ENCODE results near the gene CCT7. TPM values are rescaled to one million over a fixed set of nuclear protein-coding genes. Genes with fewer than 3 reads are reported as not detected.

The CCT7 gene
- total and polyA plus RNA-seq, 2 donors (not counting 3 experiments of a cell fraction or from before 2014, with no cell fraction given): 343 to 362 TPM

DNA sequence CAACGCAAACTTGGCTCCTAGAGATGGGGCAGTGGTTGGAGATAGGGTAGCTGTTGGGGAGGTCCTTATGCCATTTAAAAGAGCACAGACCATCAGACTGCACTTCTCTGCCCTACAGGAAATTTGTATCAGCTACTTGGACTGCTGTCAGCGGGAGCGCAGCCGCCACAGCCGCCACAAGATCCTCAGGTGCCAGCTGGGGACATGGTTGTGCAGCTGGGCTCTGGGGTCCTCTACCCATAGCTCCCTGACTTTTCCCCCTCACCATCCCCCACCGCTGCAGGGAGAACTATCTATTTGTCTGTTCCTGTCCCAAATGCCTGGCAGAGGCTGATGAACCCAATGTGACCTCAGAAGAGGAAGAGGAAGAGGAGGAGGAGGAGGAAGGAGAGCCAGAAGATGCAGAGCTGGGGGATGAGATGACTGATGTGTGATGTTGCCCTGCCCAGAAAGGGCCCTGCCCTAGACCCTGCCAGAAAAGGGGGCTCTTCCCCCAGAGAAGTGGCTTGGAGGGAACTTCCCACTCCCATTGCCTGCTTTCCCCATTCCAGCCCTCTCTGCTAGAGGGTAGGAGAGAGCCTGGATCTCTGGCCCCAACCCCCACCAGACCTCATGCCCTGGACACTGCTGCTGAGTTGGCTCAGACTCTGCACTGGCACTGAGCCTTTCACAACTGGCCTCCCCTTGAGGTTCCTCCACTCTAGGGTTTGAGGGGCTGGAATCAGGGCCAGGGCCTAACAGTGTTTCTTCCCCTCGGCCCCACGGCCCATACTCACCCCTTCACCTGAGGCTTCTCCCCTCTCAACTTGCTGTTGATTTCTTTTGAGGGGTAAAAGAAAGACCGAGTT, 8.4 kb upstream of the CCT7 start:
- ChIA-PET POLR2A (interaction anchor here (0.9 kb wide), 1 partner anchor 9 kb away, joined by 3 read pairs; the partner anchor contains the start of gene CCT7), CTCF (interaction anchor here (2.8 kb wide), 1 partner anchor 13 kb away, joined by 10 read pairs; no protein-coding TSS in a partner anchor)
- Histone ChIP-seq H3K36me3 (ENCODE audit: control insufficient read depth in 2 of 2, extremely low read depth in 1 of 2, insufficient read depth in 2 of 2, low read length in 2 of 2) (peaks cover 0 to 13% of the 10 kb centered on the region in 2 experiments), H4K20me1 (replicated peaks; ENCODE audit: control insufficient read depth, extremely low read depth, insufficient read depth, low read length) (no peaks in the 10 kb centered on the region), H3K4me2 (ENCODE audit: insufficient read depth, low read length) (no peak overlapping the region), H3K4me3 (replicated peaks in 1 of 3; ENCODE audit: insufficient read depth in 1 of 3, low read depth in 1 of 3, low read length in 3 of 3) (no peak overlapping the region), H3K27me3 (ENCODE audit: control insufficient read depth in 2 of 2, insufficient read depth in 2 of 2, low read length in 2 of 2) (no peaks in the 10 kb centered on the region), H3K27ac (ENCODE audit: insufficient read depth, low read depth, low read length) (no peak overlapping the region), H3K79me2 (ENCODE audit: control insufficient read depth, insufficient read depth, low read length) (no peaks in the 10 kb centered on the region), H3K4me1 (ENCODE audit: control insufficient read depth, extremely low read depth, insufficient read depth, low read length) (no peaks in the 10 kb centered on the region), H3K9me1 (replicated peaks; ENCODE audit: control insufficient read depth, extremely low read depth, insufficient read depth, low read length) (no peaks in the 10 kb centered on the region), H3K9ac (replicated peaks; ENCODE audit: extremely low read depth, insufficient read depth, low read length) (no peak overlapping the region), H2AFZ (ENCODE audit: low read depth, low read length) (no peak overlapping the region), H3K9me3 (replicated peaks; ENCODE audit: control insufficient read depth, insufficient read depth, low read length) (no peaks in the 10 kb centered on the region)
- FAIRE-seq: no peak
- intact Hi-C loops (cut with micrococcal nuclease): no loop called here
- no TSS peak for BruUV-seq (replicated peaks)
- DNase-seq (ENCODE audit: low read depth, low spot score): no peak
- dilution Hi-C loops (cut with MboI; ENCODE audit: extremely low pct_ligation_motif_present, low sequenced_read_pairs): no loop called here
- TF ChIP-seq EZH2 (IDR thresholded peaks at IDR 0.05; ENCODE audit: borderline replicate concordance, low read depth, low read length, severe bottlenecking) (no peak), FOS (IDR thresholded peaks at IDR 0.05; ENCODE audit: borderline replicate concordance, insufficient read depth, low read length) (no peak), MYC (IDR thresholded peaks at IDR 0.05; ENCODE audit: low read depth, low read length) (no peak), POLR2AphosphoS5 (IDR thresholded peaks at IDR 0.05; ENCODE audit: insufficient read depth, low read depth, low read length) (no peak), JUN (IDR thresholded peaks at IDR 0.05; ENCODE audit: borderline replicate concordance, insufficient read depth, insufficient read length, low read depth) (no peak), GATA2 (IDR thresholded peaks at IDR 0.05; ENCODE audit: insufficient read depth, insufficient read length, low read depth, low read length) (no peak), POLR2A (IDR thresholded peaks at IDR 0.05; ENCODE audit: low read depth, low read length) (no peak)
- TF ChIP-seq, protein P1, sequence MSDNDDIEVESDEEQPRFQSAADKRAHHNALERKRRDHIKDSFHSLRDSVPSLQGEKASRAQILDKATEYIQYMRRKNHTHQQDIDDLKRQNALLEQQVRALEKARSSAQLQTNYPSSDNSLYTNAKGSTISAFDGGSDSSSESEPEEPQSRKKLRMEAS (IDR thresholded peaks at IDR 0.05; ENCODE audit: insufficient read depth, insufficient read length): no peak
- TF ChIP-seq, protein P2, sequence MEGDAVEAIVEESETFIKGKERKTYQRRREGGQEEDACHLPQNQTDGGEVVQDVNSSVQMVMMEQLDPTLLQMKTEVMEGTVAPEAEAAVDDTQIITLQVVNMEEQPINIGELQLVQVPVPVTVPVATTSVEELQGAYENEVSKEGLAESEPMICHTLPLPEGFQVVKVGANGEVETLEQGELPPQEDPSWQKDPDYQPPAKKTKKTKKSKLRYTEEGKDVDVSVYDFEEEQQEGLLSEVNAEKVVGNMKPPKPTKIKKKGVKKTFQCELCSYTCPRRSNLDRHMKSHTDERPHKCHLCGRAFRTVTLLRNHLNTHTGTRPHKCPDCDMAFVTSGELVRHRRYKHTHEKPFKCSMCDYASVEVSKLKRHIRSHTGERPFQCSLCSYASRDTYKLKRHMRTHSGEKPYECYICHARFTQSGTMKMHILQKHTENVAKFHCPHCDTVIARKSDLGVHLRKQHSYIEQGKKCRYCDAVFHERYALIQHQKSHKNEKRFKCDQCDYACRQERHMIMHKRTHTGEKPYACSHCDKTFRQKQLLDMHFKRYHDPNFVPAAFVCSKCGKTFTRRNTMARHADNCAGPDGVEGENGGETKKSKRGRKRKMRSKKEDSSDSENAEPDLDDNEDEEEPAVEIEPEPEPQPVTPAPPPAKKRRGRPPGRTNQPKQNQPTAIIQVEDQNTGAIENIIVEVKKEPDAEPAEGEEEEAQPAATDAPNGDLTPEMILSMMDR (IDR thresholded peaks at IDR 0.05; ENCODE audit: extremely low read depth in 1 of 2, insufficient read depth in 1 of 2, low read depth in 1 of 2, low read length in 2 of 2): no peak

All from endothelial cell of umbilical vein (primary cell).